Activated CD4-positive, alpha-beta T cell treated with anti-CD3 and anti-CD28 coated beads for 4 hours (primary cell): ENCODE data around the gene ZDHHC20.

Source experiments
- DNase-seq, 2 donors: peaks; one replicate each; pipeline ENCODE4 v3.0.0-alpha.2; 2020

The ZDHHC20 gene

DNA sequence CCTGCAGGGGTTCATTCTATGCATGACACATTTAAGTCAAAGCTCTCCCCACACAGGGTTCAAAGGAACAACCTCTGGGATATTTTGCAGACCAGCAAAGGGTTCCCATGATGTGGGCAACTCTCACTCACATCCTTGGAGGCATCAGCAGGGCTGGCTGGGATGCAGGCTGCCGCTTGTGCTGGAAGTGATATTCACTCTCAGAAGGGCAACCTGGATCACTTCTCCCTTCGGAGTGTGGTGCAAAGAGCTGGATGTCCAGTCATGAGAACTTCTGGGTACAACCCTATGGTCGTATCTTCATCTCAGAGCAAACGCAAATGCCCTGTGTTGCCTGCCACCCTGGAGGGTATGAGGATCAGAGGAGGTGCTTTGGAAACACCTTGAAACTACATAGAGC is 98.6 kb downstream of the ZDHHC20 start:
- DNase-seq: no peak

- DNase-seq: no peak
These were observed 99.2 kb downstream of the ZDHHC20 start for GRCh38 chr13:21359855-21360254.

GRCh38 chr13:21355304-21355703 is 103.8 kb downstream of the ZDHHC20 start:
- no peak for DNase-seq

DNA sequence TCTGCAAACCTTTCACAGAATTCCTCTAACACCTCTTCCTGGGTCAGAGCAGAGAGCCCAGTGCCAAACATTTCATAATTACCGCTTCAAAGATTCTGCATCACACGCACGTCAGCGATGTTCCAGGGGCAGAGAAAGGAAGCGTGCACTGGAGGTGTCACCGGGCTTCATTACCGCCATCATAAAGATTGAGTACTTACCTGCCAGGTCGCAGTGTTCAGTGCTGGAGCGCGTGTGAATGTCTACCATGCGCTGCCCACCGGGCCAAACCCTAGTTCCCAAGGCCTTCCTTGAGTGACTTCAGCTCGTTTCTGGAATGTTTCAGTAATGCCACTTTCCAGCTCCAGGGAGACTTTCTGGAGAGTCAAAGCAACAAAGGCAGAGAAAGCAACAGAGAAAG is 104.4 kb downstream of the ZDHHC20 start:
- DNase-seq: no peak

DNA sequence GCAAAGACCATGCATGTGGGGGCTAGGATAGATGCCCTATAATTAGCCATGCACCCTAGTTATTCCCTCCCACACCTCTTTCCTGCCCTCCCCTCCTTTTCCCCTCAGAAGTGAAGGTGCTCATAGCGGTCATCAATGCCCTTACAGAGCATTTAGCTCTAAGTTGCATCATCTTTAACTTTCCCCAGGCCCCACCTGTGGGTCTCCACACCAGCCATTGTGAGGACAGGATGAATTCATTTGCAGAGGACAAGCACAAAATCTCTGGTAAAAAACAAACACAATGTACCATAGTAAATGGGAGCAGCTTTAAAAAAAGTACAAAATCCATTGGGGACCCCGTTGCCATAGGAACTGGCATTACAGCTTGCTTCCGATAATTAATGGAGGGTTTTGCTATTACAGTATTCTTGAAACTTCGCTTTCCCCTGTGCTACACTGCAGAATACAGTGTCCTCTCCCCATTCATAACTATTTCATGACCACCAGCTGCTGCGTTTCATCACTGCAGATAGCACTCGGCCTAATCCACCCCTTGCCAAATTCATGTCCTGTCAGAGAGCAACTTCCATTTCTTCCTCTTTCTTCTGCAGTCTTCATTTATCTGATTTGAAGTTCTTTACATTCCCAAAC is 110.5 kb downstream of the ZDHHC20 start:
- DNase-seq: no peak

DNA sequence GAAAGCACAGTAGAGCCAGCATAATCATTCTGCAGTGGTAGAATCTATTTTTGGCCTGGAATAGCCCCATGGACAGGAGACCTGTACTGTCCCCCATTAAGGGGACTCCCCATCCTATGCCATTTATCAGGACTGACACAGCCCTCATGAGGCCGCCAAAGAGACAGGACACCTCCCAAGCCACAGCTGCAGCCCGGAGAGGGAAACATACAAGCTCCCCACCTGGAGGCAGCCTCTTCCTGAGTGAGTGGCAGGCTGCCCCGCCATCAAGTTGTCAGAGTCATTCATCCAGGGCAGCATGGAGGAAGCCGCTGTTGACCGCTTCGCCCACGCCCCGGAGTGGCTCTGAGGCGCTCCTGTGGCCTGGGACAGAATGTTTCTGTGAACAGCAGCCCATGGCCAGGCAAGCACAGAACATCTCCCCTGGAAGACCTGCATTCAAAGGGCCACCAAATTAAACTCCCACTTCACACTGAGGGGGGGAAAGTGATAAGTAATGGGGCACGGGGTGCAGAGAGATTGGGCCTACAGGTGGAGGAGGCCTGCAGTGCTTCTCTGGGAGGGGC is 111.3 kb downstream of the ZDHHC20 start:
- no peak for DNase-seq

GRCh38 chr13:21344662-21345176 is 114.4 kb downstream of the ZDHHC20 start:
- peak in 1 of 2 donors; percentile 7 for DNase-seq

- DNase-seq: no peak
These were observed 115.4 kb downstream of the ZDHHC20 start for GRCh38 chr13:21343659-21344058.

DNA sequence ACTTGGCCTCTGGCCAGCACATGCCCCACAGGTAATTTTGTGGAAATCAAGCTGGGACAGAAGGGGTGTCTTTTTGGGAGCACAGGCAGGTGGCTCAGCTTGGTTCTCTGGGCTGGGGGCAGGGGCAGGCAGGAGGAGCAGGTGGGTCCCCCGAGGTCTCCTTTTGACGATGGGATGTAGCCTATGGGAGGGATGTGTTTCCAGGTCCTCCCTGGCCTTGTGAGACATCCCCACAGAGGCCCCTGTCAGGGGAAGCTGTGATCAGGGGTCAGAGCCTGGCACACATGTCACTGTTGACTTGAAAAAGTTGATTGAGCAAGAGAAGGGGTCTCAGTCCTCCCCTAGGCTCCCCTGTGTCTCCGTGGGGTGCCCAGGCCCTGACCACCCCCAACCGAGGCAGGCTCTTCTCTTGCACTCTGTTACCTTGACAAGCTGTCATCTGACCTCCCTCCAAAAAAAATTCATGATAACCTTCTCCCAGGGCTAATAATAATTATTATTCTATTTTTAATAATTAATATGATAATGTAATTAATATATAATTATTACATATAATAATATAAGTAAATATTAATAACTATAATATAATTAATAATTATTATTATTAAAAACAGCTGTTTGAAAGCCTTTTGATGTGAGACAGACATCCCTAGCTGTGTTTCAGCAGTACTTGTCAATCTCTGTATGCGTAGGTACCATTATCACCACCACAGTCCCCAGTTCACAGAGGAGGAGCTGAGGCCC is 116.2 kb downstream of the ZDHHC20 start:
- no peak for DNase-seq

GRCh38 chr13:21341637-21342422 is 117.3 kb downstream of the ZDHHC20 start:
- DNase-seq: no peak

DNA sequence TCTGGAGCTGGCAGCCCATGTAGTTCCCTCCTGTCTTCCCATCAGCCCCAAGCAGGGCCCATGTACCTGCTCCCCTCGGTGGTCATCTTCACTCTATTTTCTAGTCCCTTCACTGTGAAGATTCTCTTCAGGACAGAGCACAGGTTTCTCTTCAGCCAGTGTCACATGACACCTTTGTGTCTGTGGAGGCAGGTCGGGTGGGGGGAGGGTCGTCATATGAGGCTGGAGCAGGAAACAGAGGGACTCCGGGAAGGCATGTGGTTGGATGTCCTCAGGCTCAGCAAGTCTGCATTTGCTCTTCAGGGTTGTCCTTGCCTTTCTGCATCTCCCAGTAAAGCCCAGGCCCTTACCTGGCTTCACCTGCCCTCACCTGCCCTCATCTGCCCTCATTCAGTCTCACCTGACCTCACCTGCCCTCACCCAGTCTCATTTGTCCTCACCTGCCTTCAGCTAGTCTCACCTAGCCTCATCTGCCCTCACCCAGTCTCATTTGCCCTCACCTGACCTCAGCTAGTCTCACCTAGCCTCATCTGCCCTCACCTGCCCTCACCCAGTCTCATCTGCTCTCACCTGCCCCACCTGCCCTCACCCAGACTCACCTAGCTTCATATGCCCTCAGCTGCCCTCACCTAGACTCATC is 120.3 kb downstream of the ZDHHC20 start:
- no peak for DNase-seq

GRCh38 chr13:21338156-21338555 is 120.9 kb downstream of the ZDHHC20 start:
- DNase-seq: no peak

GRCh38 chr13:21336609-21337349 is 122.3 kb downstream of the ZDHHC20 start:
- DNase-seq: no peak

GRCh38 chr13:21333186-21333585 is 125.9 kb downstream of the ZDHHC20 start:
- DNase-seq: no peak

GRCh38 chr13:21330126-21330861 is 128.8 kb downstream of the ZDHHC20 start:
- no peak for DNase-seq

- no peak for DNase-seq
These were observed 130.1 kb downstream of the ZDHHC20 start for GRCh38 chr13:21328836-21329477.

- no peak for DNase-seq
These were observed 130.9 kb downstream of the ZDHHC20 start for GRCh38 chr13:21328201-21328600.

- peak in 1 of 2 donors; percentile 20 for DNase-seq
These were observed 132.7 kb downstream of the ZDHHC20 start for GRCh38 chr13:21326155-21327031.

DNA sequence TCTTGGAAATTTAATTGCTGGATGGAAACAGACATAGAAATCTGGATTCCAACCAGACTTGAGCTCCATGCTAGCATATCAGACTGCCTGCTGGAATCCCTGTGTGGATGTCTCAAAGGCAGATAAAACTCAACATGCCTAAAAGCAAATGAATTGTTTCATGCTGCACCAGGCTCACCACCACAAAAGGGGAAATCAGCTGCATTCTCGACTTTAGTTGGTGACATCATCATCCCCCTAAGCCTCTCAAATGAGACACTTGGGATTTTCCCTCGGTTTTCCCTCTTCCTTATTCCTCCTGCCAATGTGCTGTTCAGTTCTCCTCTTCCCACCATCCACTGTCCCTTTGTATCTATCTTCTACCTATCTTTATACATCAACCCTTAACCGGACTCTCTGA is 134.3 kb downstream of the ZDHHC20 start:
- no peak for DNase-seq

DNA sequence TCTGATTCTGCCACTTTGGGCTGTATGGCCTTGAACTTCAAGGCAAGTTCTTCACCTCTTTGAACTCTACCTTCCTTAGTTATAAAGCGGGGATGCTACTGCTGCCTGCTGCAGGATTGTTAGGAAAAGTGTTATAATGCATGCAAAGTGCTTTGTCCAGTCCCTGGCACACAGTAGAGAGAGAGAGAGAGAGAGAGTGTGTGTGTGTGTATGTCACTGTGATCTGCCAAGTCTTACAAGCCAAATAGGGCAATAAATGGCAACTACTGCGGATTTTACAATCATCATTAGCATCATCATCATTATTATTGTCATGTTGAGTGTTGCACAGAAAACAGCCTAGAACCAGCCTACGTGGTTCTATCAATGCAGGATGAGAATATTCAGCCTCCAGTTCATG is 136.1 kb downstream of the ZDHHC20 start:
- DNase-seq: no peak
